ENCODE results near the gene OR5V1.
"Not testable (repeated sequence)": the region's sequence is repeated elsewhere in the genome, so short reads cannot be mapped to it uniquely, and the experiment has no call there.

Gene OR5V1

DNA sequence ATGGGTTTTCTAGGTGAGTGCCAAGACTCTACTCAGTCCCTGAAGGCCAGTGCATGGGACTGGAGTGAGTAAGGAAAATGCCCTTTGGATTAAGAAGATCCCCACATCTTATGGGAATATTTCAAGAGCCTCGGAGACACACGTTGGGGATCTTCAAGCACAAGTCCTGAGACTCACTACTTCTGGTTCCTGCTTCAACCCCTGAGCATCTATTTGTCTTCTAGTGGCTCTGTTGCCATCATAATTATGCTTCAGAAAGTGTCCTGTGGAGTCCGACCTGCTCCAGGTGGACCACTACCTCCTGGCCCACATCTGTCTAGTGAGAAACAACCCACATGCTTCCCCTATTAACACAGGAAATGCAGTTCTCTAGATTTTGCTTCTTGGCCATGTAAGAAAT lies at the start of gene OR5V1:
OR5V1 (minus strand) TSS at position 101 of the 400 bp plus-strand sequence. CDS start 12,670 bp downstream, outside the sequence.
- DNase-seq (ENCODE audit: low read depth in 2 of 2), result no peak

DNA sequence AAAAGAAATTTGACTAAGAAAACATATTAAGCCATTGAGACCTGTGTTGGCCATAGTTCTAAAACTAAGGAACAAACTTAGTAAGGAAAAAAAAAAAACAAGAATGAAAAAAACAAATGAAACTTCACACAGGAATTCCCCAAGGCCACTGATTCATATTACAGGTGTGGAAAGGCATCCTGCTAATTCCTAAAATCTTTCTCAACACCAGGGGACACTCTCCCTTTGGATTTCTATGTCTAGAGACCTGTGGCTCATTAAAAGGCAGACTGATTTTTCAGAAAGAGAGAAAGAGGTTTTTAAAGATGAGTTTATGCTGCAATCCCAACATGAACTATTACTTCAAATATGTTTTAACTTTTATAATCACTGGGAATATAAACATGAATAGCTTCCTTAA lies 45.9 kb upstream of the OR5V1 start, which contains the start of gene OR12D1:
OR12D1 (plus strand) TSS at position 341 of the 400 bp plus-strand sequence.
- DNase-seq (ENCODE audit: low read depth in 2 of 2), result no peak

- no peak for DNase-seq (ENCODE audit: low read depth in 2 of 2)
These were observed 35.1 kb upstream of the OR5V1 start for GRCh38 chr6:29403801-29404200.

- DNase-seq (ENCODE audit: low read depth in 2 of 2), result no peak
These were observed 30.9 kb upstream of the OR5V1 start for GRCh38 chr6:29399525-29399924.

DNA sequence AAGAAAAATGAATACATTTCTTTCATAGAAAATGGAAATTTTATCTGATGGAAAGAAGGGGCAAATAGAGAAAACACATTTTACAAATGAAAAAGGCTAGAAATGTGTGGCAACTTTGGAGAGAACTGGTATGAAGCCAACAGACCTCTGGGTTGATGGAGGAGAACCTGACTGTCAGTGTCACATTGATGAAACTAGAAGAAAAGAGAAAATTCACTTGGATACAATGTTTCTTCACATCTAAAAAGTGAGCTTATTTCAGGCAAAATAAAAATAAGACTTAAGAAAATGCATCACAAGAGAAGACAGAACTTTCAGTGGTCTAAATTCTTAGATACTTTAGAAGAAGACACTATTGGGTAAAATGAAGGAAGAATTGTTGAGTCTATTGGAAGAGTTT lies 26.7 kb upstream of the OR5V1 start, which contains the start of gene OR12D2:
OR12D2 (plus strand) TSS at position 301 of the 400 bp plus-strand sequence. CDS start 1,069 bp downstream, outside the sequence.
- no peak for DNase-seq (ENCODE audit: low read depth in 2 of 2)

DNA sequence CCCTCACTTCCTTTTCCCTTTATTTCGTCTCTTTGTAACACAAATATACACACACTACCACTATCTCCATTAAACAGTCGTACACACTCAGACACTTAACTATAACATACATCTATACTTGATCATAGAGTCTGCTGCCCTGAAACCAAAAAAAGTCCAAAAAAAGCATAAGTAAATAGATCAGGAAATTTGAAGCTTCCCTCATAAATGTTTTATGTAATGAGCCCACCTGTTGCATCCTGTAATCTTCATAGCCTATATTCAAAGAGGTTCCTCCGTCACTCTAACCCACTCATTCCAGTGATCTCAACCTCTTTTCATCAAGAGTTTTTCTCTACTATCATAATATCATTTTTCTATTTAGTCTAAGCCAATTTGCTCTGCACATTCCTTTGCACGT lies 19.9 kb upstream of the OR5V1 start:
- DNase-seq (ENCODE audit: low read depth in 2 of 2), result no peak

DNA sequence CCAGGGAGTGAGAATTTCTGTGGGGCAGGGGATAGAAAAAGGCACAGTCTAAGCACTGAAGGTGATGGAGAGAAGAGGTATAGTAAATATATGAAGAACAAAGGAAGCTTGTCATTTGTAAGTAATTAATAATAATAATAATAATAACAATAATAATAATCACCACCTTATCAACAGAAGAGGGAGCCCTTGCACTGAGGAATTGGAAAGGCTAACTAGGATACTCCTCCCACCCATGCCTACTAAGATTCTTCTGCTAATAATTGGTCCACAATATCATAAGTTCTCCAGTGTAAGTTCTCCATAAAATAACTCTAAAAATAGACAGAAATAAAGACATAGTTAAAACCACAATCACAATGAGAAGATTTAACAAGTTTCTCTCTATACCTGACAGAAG lies 7.3 kb upstream of the OR5V1 start:
- DNase-seq (ENCODE audit: low read depth in 2 of 2), result no peak

GRCh38 chr6:29375191-29375590 lies 6.5 kb upstream of the OR5V1 start, which contains the start of gene OR12D3:
TSS of gene OR12D3 (minus strand) at chr6:29375291. CDS start at chr6:29375287, 4 bp downstream.
- no peak for DNase-seq (ENCODE audit: low read depth in 2 of 2)

DNA sequence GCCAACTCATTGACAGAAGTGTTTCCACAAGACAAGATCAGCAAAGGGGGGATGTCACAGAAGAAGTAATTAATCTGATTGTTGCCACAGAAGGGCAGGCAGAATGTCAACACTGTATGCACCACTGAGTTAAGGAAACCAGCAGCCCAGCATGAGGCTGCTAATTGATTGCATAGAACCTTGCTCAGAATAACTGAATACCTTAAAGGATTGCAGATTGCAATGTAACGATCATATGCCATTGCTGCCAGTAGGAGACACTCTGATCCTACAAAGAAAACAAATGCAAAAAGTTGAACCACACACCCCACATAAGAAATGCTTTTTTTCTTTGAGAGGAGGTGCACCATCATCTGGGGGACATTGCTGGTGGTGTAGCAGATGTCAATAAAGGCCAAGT lies 13.1 kb downstream of the OR5V1 start:
- DNase-seq (ENCODE audit: low read depth in 2 of 2), result no peak

DNA sequence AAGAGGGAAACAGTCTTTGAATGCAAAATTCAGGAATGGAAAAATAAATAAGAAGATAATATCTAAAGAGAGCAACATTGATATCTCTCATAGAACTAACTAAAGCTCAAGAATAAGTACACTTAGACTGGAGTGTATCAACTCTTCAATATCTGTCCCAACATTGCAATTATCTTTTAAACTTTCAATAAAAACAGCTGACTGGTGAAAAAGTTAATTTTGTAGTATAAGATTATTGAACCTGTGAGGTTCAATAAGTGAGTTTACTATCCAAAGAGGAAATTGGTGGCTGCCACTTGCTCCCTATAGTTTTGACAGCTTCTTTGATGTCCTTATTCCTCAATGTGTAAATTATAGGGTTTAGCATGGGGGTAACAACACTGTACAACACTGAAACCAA lies 13.7 kb downstream of the OR5V1 start:
- no peak for DNase-seq (ENCODE audit: low read depth in 2 of 2)

DNA sequence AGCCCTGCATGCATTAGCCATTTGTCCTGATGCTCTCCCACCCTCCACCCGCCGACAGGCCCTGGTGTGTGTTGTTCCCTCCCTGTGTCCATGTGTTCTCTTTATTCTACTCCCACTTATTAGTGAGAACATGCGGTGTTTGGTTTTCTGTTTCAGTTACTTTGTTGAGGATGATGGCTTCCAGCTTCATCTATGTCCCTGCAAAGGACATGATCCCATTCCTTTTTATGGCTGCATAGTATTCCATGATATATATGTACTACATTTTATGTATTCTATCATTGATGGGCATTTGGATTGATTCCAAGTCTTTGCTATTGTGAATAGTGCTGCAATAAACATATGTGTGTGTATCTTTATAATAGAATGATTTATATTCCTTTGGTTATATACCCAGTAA lies 19.3 kb downstream of the OR5V1 start:
- DNase-seq (ENCODE audit: low read depth in 2 of 2), result not testable (repeated sequence)

GRCh38 chr6:29345380-29345779 lies 23.3 kb downstream of the OR5V1 start:
- DNase-seq (ENCODE audit: low read depth in 2 of 2), result no peak

DNA sequence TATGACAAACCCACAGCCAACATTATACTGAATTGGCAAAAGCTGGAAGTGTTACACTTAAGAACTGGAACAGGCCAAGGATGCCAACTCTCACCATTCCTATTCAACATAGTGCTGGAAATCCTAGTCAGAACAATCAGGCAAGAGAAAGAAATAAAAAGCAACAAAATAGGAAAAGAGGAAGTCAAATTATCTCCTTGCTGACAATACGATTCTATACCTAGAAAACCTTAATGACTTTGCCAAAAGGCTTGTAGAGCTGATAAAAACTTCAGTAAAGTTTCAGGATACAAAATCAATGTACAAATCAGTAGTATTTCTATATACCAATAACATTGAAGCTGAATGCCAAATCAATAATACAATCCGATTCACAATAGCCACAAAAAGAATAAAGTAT lies 32.4 kb downstream of the OR5V1 start:
- no peak for DNase-seq (ENCODE audit: low read depth in 2 of 2)

DNA sequence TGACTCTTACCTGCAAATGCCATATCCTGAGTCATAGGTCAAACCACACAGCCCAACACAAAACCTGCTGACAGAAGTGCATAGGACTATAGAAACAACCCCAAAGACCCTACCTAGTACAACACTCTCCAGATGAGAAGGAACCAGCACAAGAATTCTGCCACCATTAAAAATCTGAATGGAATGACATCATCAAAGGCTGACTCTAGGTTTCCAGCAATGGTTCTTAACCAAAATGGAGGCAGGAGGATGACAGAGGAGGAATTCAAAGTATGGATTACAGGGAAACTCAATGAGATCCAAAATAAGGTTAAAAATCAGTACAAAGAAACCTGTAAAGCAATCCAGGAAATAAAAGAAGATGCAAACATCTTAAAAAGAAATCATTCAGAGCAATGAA lies 36.0 kb downstream of the OR5V1 start:
- DNase-seq (ENCODE audit: low read depth in 2 of 2), result no peak

- no peak for DNase-seq (ENCODE audit: low read depth in 2 of 2)
These were observed 42.9 kb downstream of the OR5V1 start for GRCh38 chr6:29325777-29326176.

DNA sequence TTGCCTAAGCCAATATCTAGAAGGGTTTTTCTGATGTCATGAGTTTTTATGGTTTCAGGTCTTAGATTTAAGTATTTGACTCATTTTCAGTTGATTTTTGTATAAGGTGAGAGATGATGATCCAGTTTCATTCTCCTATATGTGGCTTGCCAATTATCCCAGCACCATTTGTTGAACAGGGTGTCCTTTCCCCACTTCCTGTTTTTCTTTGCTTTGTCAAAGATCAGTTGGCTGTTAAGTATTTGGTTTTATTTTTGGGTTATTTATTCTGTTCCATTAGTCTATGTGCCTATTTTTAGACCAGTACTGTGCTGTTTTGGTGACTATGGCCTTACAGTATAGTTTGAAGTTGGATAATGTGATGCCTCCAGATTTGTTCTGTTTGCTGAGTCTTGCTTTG lies 45.3 kb downstream of the OR5V1 start:
- DNase-seq (ENCODE audit: low read depth in 2 of 2), result not testable (repeated sequence)

GRCh38 chr6:29319931-29320330 lies 48.7 kb downstream of the OR5V1 start:
- DNase-seq (ENCODE audit: low read depth in 2 of 2), result no peak
